HuH-7.5 (cell line): ENCODE data around the gene PZP.
A peak's percentile ranks its signal among the peaks of the same experiment; 100 is the strongest.

Experiments
- DNase-seq: peaks from one replicate; pipeline ENCODE4 v3.0.0; 2011; ENCODE audit warnings: low spot score

PZP gene

GRCh38 chr12:9123781-9124382 is 84.3 kb downstream of the PZP start:
- no peak for DNase-seq

GRCh38 chr12:9122091-9122609 is 86.0 kb downstream of the PZP start:
- peak; percentile 52 for DNase-seq

GRCh38 chr12:9120487-9121184 is 87.6 kb downstream of the PZP start:
- no peak for DNase-seq

GRCh38 chr12:9118158-9118557 is 90.0 kb downstream of the PZP start:
- DNase-seq, result no peak

- DNase-seq, result no peak
Measured at GRCh38 chr12:9115731-9116559, 92.2 kb downstream of the PZP start, which contains the start of gene A2M. Gene A2M (minus strand): TSS chr12:9115919. CDS start chr12:9115849, 70 bp downstream.

- DNase-seq, result no peak
Measured at GRCh38 chr12:9114946-9115345, 93.2 kb downstream of the PZP start.

GRCh38 chr12:9113987-9114309 is 94.2 kb downstream of the PZP start:
- DNase-seq, result no peak

GRCh38 chr12:9113296-9113986 is 94.8 kb downstream of the PZP start:
- no peak for DNase-seq

GRCh38 chr12:9112076-9112853 is 95.9 kb downstream of the PZP start:
- DNase-seq, result no peak

- DNase-seq, result no peak
Measured at GRCh38 chr12:9111525-9111924, 96.7 kb downstream of the PZP start.

- DNase-seq, result no peak
Measured at GRCh38 chr12:9109737-9110491, 98.3 kb downstream of the PZP start.

GRCh38 chr12:9109213-9109522 is 99.0 kb downstream of the PZP start:
- DNase-seq, result no peak

- DNase-seq, result no peak
Measured at GRCh38 chr12:9108504-9109212, 99.5 kb downstream of the PZP start.

GRCh38 chr12:9107542-9107873 is 100.7 kb downstream of the PZP start:
- DNase-seq, result no peak

GRCh38 chr12:9106610-9107541 is 101.3 kb downstream of the PZP start:
- DNase-seq, result no peak

GRCh38 chr12:9106067-9106466 is 102.1 kb downstream of the PZP start:
- DNase-seq, result no peak

GRCh38 chr12:9104767-9105423 is 103.3 kb downstream of the PZP start:
- no peak for DNase-seq

- no peak for DNase-seq
Measured at GRCh38 chr12:9104087-9104486, 104.1 kb downstream of the PZP start.
